ENCODE data around the gene SERAC1.
A peak's percentile ranks its signal among the peaks of the same experiment; 100 is the strongest.
"Not testable (repeated sequence)": the region's sequence is repeated elsewhere in the genome, so short reads cannot be mapped to it uniquely, and the experiment has no call there.

Gene SERAC1

DNA sequence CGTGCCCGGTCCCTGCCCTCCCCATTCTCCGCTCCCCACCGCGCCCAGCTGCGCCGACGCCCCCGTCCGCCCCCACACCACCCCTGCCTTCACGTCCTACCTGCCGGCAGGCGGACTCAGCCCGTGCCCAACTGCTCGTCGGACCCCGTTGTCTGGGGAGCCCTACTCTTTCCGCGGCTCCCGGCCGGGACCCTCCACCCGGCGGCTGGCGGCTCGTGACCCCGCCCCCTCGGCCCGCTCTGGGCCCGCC lies at the start of gene SERAC1:
TSS of gene SERAC1 (minus strand) at position 223 of the 250 bp plus-strand sequence. CDS start 9,899 bp downstream, outside the sequence.
- DNase-seq (ENCODE audit: low read depth): no peak

DNA sequence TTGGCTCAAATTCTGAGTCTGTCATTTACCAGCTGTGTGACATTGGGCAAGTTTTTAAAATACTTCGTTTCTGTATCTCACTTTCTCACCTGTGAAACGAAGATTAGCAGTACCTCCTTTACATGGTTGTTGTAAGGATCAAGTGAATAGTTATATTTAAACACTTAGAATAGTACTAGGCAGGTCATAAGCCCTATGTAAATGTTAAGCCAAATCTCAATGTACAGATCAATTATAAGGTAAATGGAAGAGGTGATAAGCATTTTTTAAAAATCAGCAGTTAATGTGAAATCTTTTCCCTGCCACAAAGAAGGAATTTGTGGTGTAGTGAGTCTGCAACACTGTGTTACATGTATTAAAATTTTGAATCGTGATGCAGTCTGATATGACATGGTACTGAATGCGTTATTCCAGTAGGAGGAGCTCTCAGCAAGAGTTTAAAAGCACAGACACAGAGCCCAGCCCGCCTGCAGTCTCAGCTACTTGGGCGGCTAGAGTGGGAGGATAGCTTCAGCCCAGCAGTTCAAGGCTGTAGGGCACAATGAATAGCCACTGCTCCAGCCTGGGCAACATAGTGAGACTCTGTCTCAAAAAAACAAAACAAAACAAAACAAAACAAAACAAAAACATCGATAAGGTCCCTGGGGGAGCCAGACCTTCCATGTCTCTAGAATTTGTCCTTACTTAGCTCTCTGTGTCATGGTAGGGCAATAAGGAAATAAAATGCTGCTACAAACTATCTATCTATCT lies 46.0 kb upstream of the SERAC1 start:
- DNase-seq (ENCODE audit: low read depth): peak; percentile 70

DNA sequence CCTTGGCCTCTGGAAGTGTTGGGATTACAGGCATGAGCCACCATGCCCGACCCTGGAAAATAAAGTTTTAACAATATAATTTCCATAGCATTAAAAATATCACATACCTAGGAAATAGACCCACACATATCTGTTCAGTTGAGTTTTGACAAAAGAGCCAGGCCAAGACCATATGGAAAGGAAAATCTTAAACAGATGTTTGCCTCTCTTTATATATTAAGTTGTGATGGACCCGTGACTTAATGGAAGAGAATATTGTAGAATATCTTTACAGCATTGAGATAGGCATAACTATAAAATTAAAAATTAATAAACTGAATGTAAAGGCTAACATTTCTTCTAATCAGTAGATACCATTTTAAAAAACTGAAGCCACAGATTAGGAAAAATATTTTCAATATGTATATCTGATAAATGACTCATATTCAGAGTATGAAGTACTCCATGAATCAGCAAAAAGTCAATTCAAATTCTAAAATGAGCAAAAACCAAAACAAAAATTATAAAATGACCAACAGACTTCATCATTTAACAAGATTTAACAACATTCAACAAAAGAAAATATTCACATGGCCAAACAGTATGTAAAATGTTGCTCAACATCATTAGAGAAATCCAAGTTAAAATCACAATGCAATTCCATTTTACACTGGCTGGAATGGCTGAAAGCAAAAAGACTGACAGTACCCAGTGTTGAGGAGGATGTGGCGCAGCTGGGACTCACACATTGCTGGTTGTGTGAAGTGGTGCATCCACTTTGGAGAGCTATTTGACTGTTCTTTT lies 43.4 kb upstream of the SERAC1 start:
- DNase-seq (ENCODE audit: low read depth): no peak

DNA sequence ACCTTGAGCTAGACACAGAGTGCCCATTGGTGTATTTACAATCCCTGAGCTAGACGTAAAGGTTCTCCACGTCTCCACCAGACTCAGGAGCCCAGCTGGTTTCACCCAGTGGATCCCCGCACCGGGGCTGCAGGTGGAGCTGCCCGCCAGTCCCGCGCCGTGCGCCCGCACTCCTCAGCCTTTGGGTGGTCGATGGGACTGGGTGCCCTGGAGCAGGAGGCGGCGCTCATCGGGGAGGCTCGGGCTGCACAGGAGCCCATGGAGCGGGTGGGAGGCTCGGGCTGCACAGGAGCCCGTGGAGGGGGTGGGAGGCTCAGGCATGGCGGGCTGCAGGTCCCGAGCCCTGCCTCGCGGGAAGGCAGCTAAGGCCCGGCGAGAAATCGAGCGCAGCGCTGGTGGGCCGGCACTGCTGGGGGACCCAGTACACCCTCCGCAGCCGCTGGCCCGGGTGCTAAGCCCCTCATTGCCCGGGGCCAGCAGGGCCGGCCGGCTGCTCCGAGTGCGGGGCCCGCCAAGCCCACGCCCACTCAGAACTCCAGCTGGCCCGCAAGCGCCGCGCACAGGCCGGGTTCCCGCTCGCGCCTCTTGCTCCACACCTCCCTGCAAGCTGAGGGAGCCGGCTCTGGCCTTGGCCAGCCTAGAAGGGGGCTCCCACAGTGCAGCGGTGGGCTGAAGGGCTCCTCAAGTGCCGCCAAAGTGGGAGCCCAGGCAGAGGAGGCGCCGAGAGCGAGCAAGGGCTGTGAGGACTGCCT lies 41.7 kb upstream of the SERAC1 start:
- DNase-seq (ENCODE audit: low read depth): not testable (repeated sequence)

DNA sequence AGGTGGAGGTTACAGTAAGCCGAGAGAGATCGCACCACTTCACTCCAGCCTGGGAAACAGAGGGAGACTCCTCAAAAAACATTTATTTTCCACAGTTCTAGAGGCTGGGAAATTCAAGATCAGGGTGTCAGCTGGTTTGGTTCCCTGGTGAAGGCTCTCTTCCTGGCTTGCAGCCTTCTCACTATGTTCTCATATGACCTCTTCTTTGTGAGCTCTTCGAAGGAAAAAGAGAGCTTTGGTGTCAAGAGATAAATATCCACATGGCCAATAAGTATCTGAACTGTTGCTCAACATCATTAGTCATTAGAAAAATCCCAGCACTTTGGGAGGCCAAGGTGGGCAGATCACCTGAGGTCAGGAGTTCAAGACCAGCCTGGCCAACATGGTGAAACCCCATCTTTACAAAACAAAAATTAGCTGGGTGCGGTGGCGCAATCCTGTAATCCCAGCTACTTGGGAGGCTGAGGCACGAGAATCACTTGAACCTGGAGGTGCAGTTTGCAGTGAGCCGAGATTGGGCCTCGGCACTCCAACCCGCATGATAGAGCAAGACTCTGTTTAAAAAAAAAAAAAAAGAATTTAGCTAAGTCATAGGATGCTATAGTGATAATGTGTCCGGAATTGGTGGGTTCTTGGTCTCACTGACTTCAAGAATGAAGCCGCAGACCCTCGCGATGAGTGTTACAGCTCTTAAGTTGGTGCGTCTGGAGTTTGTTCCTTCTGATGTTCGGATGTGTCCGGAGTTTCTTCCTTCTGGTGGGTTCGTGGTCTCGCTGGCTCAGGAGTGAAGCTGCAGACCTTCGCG lies 40.4 kb upstream of the SERAC1 start:
- DNase-seq (ENCODE audit: low read depth): not testable (repeated sequence)

DNA sequence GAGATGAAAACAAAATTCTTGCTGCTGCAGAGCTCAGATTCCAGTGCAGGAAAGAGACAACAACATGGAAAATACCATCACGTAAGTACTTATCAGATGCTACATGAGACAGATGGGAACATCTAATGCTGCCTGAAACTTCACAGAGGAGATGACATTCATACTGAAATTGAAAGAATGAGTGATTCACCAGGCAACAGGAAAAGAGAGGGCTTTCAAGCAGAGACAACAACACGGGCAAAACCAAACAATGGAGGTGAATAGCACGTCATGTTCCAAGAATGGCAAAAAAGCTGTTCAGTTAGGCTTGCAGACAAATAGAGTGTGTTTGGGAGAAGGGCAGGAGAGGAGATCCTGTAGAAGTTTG lies 39.3 kb upstream of the SERAC1 start:
- DNase-seq (ENCODE audit: low read depth): no peak

DNA sequence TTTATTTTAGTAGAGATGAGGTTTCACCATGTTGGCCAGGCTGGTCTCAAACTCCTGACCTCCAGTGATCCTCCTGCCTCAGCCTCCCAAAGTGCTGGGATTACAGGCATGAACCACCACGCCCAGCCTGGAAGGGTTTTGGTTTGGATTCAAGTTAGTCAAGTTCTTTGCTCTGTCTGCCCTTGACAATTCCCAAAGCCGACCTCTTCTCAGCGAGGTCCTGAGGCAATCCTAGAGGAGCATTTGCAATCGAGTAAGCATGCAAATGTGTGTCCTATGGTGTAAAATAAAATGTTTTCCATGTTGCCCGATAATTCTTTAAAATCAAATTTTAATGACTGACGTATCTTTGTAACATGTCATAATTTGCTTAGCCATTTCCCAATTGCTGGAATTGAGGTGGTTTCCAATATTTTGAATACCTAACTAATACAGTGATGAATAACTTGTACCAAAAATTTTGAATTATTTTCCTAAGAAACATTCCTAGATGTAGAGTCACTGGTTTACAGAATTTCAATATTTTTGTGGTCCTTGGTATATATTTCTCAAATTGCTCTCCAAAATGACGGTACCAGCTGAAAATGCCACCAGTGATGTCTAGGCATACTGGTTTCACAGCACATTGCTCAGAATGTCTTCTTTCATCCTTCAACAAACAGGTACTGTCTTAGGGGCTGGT lies 38.8 kb upstream of the SERAC1 start:
- DNase-seq (ENCODE audit: low read depth): no peak

DNA sequence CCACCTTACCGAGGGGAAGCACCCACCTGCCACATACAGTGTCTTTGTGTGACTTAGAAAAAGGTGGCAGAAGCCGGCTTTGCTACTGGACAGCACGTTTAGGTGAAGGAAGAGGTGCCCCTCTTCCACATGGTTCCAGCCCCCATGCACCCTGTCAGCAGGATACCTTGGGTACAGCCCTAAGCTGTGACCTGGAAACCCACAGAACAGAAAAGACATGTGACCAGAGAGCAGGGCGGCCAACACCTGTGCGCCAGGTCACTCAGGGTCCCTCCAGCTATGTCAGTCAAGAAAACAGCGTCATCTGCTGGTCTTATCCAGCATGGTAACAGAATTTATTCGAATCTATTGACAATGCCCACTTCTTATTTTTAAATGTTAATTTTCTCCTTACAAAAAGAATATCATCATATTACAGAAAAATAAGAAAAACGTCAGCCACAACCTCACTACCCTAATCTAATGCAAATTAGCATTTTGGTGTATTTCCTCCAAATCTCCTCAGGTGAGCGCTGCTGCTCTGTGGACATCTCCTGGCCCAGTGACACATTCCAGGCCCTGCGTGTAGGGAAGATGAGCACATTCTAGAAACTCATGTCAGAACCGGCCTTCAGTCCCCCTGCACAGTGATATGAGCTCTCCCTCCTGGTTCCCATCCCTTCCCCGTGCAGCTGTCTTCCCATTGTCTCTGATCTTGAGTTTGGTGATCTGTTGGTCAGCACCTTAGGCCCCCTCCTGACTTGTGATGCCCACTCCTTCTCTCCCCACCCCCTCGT lies 37.3 kb upstream of the SERAC1 start:
- DNase-seq (ENCODE audit: low read depth): no peak

DNA sequence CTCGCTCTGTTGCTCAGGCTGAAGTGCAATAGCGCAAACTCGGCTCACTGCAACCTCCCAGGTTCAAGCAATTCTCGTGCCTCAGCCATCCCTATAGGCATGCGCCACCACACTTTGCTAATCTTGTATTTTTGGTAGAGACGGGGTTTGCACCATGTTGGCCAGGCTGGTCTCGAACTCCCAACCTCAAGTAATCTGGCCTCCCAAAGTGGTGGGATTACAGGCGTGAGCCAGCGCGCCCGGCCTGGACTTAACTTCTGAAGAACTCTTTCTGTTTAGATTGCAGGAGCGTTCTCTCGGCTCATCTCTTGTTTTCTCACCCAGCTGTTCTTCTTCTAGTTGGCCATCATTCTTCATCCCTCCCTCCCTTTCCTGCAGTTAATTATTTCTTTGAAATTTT lies 30.4 kb upstream of the SERAC1 start:
- no peak for DNase-seq (ENCODE audit: low read depth)

DNA sequence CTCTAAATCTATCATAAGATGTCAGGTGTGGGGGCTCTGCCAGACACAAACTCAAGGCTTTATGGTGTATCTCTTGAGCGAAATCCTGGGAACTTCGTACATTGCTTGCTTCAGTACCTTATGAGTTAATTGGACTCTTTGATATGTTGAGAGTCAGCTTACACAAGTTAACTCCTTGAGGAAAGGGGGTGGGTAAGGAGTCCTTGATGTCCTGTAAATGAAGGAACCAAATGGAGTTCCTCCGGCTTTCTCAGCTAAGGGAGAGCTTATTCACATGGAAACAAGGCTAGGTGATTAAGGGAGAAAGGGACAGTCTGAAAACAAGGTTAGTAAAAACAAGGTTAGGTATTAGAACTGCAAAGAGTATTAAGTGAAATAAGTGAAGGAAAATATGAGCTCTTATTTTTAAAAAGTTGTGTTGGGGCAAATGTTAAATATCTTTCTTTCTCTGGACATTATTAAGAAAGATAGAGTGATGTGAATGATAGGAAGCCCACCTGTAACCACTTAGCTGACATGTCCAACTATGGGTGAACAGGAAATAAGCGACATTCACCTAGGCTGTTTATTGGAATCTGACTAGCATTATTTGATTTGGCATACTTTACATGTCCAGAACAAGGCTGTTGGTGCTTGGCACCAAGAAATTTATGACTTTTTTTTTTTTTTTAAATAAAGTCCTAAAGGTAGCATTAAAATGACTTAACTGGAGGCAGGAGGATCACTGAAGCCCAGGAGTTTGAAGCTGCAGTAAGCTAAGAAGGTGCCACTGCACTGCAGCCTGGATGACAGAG lies 26.6 kb upstream of the SERAC1 start:
- DNase-seq (ENCODE audit: low read depth): no peak

DNA sequence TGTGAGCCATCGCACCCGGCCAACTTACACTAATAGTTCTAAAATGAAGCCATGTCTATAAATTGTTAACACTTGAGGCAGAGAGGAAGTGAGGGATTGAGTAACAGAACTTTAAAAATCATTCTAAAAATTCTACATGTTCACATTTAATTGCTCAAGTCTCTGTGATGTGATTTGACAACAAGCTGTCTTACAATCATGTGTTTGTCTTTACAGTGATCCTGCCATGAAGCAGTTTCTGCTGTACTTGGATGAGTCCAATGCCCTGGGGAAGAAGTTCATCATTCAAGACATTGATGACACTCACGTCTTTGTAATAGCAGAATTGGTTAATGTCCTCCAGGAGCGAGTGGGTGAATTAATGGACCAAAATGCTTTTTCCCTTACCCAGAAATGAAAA lies 23.7 kb upstream of the SERAC1 start:
- no peak for DNase-seq (ENCODE audit: low read depth)

DNA sequence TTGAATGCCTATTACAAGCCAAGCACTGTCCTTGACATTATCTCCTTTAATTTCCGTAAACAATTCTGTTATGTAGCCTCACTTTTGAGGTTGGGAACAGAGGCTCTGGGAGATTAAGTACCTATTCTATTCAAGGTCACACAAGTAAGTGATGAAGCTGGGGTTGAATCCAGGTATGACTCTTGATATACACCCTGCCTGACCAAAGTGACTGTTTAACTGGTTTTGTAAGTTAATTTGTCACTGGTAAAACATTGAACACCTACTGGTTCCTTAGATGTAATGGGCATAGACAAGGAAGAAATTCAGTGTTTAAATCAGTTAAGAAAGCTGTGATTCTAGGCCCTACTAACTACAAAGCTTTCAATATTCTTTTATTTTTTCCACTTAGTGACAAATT lies 23.0 kb upstream of the SERAC1 start:
- no peak for DNase-seq (ENCODE audit: low read depth)

DNA sequence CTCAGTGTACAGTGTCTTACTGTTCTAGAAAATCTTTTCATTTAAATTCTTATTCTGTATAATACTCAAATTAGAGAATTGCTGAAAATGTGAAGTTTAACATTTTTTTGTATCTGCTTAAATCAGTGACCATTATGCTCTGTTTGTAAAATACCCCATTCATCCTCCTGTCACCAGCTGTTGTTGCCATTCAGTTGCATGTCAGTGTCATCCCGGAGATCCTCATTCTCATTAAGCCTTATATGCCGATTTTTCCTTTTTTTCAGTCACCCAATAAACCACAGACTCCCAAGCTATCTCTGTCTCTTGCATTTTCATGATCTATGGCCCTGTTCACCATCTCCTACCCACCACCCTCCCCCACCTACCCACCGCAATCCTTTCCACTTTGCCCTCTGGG lies 20.5 kb upstream of the SERAC1 start:
- DNase-seq (ENCODE audit: low read depth): no peak

DNA sequence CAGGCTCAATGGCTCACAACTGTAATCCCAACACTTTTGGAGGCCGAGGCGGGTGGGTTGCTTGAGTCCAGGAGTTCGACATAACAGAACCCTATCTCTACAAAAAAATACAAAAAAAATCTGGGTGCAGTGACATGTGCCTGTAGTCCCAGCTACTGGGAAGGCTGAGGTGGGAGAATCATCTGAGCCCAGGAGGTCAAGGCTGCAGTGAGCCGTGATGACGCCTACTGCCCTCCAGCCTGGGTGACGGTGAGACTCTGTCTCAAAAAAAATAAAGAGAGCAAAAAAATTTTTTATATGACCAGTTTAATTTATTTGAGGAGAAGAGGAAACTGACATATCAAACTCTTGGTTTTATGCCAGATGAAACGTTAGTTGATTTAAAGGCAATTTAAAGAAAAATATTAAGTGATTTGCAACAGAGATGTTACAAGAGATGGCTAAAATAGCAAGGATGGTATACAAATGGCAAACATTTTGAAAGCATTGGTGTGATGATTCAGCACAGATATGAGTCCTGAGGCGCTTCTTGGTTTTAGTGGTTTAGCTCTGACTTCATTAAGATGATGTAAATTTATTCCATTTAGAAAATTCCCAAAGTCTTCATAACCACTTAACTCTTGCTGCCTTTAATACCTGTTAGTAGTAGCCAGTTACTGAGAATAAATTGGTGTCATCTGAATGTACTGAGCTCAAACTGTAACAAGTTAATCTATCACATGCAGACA lies 17.8 kb upstream of the SERAC1 start:
- DNase-seq (ENCODE audit: low read depth): peak; percentile 34

DNA sequence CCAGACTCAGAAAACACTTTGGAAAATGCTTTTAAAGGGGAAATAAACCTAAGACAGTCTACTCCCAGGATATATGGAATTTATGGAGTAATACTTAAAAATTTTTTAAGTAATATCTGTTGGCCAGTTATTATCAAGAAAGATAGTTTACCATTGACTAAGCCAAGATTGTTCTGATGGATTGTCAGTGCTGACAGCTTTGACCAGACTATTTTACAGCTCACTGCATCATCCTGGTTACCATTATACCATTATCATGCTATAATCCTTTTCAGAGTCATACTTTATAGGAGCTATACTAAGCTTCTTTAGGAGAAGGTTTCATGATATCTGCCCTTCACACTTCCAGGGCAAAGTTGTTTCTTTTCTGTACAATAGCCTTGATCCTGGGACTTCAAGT lies 16.5 kb upstream of the SERAC1 start:
- no peak for DNase-seq (ENCODE audit: low read depth)

DNA sequence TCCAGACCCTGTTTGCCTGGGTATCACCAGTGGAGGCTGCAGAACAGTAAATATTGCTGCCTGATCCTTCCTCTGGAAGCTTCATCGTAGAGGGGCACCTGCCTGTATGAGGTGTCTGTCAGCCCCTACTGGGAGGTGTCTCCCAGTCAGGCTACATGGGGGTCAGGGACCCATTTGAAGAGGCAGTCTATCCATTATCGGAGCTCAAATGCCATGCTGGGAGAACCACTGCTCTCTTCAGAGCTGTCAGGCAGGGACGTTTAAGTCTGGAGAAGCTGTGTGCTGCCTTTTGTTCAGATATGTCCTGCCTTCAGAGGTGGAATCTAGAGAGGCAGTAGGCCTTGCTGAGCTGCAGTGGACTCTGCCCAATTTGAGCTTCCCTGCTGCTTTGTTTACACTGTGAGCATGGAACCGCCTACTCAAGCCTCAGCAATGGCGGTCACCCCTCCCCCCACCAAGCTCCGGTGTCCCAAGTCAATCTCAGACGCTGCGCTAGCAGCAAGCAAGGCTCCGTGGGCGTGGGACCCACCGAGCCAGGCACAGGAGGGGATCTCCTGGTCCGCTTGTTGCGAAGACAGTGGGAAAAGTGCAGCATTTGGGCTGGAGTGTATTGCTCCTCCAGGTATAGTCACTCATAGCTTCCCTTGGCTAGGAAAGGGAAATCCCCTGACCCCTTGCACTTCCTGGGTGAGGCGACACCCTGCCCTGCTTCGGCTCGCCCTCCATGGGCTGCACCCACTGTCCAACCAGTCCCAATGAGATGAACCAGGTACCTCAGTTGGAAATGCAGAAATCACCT lies 15.3 kb upstream of the SERAC1 start:
- not testable (repeated sequence) for DNase-seq (ENCODE audit: low read depth)

DNA sequence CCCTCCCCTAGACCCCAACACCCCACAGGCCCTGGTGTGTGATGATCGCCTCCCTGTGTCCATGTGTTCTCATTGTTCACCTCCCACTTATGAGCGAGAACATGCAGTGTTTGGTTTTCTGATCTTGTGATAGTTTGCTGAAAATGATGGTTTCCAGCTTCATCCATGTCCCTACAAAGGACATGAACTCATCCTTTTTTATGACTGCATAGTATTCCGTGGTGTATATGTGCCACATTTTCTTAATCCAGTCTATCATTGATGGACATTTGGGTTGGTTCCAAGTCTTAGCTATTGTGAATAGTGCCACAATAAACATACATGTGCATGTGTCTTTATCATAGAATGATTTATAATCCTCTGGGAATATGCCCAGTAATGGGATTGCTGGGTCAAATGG lies 9.7 kb upstream of the SERAC1 start:
- not testable (repeated sequence) for DNase-seq (ENCODE audit: low read depth)

DNA sequence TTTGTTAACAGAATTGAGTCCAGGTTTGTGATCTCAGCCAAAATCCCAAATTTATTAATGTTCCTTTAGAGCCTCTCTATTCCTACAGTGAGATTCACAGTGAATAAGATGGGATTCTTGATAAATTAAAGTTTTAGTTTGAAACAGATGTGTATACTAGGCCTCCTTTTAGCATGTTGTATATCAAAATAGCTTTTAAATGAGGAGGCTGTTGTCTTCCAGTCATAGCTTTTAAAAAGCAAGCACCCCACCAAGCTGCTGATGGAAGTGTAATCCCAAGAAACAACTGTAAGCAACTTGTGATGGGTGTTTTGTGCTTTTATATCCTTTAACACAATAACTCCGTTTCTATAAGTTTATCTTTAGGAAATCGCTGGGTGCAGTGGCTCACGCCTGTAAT lies 7.0 kb upstream of the SERAC1 start:
- DNase-seq (ENCODE audit: low read depth): no peak

DNA sequence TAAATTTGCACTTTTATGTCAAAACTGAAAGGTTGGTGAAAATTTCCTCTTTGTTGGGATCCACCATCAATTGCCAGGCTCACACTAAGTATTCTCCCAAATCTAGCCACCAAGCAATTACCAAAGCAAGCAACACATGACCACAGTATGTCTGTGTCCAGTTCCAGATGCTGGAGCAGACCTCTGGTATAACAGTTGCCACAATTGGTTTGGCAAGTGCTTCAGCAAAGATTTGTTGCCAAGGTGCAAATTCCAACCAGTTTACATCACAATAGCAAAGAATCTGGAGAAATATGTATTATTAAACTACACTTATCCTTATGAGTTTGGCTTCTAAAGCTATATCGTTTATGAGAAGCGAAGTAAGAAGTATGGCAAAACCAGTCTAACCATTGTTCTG lies 6.5 kb upstream of the SERAC1 start:
- DNase-seq (ENCODE audit: low read depth): peak; percentile 96
